ENCODE results near the gene DDAH1. TPM values are rescaled to one million over a fixed set of nuclear protein-coding genes. Genes with fewer than 3 reads are reported as not detected.
"Not testable (repeated sequence)": the region's sequence is repeated elsewhere in the genome, so short reads cannot be mapped to it uniquely, and the experiment has no call there.

The DDAH1 gene
- total RNA-seq, 1 donor from 2014 or later: 56.7 TPM

GRCh38 chr1:85470130-85470529 is 5.2 kb upstream of the DDAH1 start:
- DNase-seq (ENCODE audit: low read depth): not testable (repeated sequence)

DNA sequence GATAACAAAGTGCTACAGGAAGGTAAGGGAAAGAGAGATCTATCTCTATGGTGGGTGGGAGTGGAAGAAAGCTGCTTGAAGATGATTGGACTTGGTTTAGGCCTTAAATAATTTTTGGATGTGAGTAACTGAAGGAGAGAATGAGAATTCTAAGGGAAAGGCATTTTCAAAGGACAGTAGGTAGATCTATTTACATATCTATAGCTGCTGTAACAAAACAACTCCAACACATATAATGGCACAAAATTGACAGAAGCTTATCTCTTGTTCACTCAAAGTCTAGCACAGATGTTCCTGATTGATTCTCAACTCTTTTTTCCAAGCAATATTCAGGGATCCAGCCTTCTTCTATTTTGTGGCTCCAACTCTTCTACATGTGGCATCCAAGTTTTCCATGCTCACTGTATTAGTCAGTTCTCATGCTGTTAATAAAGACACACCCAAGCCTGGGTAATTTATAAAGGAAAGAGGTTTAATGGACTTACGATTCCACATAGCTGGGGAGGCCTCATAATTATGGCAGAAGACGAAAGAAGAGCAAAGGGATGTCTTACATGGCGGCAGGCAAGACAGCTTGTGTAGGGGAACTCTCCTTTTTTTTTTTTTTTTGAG is 3.1 kb upstream of the DDAH1 start:
- no peak for DNase-seq (ENCODE audit: low read depth)

GRCh38 chr1:85467036-85467435 is 2.1 kb upstream of the DDAH1 start:
- DNase-seq (ENCODE audit: low read depth): no peak

DNA sequence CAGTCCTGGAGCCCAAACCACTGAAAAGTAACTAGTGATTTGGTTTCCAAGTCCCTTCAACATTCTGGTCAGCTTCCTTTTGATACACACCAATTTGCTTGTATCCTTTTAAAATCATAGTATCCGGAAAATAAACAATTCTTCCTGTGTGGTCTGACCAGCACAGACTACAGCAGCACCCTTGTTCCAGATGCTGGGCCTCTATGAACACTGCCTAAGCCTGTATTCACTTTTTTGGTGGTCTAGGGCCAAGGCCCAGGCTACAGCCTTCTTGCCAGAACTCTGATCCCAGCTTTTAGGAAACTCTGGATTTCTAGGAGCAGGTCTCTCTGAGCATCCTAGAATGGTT is 801 bp upstream of the DDAH1 start:
- DNase-seq (ENCODE audit: low read depth): no peak

DNA sequence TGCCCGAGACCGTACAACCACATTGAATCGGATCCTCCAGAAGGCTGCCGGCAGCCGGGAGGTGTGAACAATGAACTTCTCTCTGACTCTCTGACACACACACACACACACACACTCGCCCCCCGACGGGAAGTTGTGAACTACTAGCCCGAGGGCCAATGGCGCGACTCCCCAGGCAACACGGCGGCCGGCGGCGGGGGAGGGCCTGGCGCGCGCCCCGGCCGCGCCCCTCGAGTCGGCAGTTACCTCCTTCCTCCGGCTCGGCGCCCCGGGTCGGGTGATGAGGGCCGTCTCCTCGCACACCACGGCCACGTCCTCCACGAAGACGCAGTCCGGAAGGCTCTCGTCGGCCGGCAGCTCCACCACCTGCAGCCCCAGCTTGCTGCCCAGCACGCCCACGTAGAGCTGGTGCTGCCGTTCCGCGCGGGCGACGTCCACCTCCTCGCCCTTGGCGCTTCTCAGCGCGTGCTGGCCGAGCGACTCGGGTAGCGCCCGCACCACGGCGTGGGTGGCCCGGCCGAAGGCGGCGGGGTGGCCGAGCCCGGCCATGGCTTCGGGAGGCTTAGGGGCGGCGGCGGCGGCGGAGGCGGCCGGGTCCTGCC is 361 bp downstream of the DDAH1 start:
- DNase-seq (ENCODE audit: low read depth): peak; percentile 28

GRCh38 chr1:85463731-85464496 is 1.0 kb downstream of the DDAH1 start:
- peak; percentile 41 for DNase-seq (ENCODE audit: low read depth)

GRCh38 chr1:85462931-85463649 is 1.9 kb downstream of the DDAH1 start:
- DNase-seq (ENCODE audit: low read depth): no peak

- no peak for DNase-seq (ENCODE audit: low read depth)
Measured at GRCh38 chr1:85461216-85461918, 3.6 kb downstream of the DDAH1 start.

DNA sequence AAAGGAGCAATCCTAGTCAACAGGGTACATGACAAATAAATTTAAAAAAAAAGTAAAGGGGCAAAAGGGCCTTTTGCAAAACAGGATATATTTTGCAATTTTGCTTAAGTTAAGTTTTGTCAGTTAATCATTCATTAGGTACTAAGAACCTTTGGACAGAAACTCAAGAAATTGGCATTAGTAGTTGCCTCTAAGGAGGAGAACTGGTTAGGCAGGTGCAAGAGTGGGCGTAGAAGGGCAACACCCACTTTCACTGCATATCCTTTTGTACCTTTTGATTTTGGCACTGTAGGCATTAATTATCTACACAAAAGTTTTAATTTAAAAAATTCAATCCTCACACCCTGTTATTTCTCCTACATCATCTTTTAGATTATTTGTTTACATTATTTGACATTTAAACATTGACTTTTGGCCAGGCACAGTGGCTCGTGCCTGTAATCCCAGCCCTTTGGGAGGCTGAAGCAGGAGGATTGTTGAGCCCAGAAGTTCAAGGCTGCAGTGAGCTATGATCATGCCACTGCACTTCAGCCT is 4.3 kb downstream of the DDAH1 start:
- peak; percentile 85 for DNase-seq (ENCODE audit: low read depth)

- DNase-seq (ENCODE audit: low read depth): no peak
Measured at GRCh38 chr1:85459290-85459689, 5.7 kb downstream of the DDAH1 start.

DNA sequence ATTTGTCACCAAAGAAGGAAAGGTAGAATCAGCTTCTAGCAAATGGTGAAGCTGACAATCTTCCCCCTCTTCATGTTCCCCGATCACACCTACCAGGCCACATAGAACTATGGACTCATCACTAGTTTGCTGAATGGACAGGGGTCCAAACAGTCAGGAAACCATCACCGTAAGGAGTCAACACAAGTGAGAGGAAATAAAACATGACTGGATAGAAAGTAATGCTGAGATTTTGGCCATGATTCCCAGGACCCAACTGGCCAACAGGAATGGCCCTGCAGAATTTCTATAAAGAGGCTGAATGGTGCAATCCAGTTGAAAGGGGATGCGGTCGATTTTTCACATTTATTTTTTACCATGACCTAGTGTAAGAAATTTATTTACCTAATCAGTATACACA is 10.7 kb downstream of the DDAH1 start:
- DNase-seq (ENCODE audit: low read depth): no peak

- DNase-seq (ENCODE audit: low read depth): no peak
Measured at GRCh38 chr1:85453640-85454194, 11.2 kb downstream of the DDAH1 start.

DNA sequence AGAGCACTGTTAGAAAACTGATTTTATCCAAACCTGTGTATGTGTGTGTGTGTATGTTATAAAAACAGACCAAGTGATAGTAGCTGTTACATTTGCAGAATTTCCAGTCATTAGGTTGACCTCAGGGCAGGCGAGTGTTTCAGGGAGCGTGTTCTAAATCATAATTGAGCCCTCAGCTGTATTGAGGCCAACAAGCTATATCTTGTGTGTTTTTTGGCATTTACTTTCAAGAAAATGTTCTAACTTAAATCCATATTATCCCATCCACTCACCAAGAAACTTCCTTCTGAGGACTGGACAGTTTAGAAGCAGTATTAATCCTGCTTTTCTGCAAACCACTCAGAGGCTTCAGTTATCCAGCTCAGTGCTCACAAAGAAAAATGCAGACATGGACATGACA is 12.0 kb downstream of the DDAH1 start:
- no peak for DNase-seq (ENCODE audit: low read depth)

DNA sequence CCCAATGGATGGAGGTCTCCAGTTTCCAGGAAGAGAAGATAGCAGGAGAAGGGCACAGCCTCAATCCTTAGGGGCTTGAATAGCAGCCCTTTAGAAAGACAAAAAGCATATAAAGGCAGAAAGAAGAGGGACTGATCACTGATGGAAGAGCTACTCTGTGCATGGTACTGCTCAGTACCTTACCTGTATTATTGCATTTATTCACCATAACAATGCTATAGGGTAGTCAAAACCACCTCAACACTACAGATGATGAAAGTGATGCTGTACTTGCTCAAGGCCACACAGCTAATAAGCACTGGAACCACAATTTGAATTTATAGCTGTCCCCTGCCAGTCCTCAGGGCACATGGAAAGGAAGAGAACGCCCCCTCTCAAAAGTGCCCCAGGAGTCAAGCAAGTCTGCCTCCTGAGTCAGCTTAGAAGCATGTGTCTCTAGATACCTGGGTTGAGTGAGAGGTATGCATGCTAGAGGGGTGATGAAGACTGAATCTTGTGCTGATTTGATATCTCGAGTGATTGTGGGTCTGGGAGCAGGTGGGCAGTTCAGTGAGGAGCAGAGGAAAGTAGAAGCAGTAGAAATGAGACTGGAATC is 13.6 kb downstream of the DDAH1 start:
- peak; percentile 78 for DNase-seq (ENCODE audit: low read depth)

DNA sequence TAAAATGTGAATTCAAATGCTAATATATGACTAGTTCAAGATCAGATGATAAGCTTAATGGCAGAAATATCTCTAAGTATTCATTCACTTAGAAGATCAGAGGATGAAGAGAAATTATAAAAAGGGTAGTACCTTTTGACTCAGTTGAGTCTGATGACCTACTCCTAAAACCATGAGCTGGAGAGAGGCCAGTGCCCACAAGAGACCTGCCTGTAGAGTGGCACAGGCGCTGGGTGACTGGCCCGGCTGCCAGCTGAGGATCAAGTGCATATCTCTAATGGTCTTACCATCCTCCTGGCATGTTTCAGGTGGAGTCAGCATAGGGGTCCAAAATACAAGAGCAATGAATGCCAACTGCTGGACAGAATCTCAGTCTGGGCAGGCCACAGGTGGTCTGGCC is 14.1 kb downstream of the DDAH1 start:
- peak; percentile 53 for DNase-seq (ENCODE audit: low read depth)

GRCh38 chr1:85449356-85449755 is 15.6 kb downstream of the DDAH1 start:
- no peak for DNase-seq (ENCODE audit: low read depth)

GRCh38 chr1:85448358-85448757 is 16.6 kb downstream of the DDAH1 start:
- DNase-seq (ENCODE audit: low read depth): no peak

GRCh38 chr1:85447006-85447943 is 17.7 kb downstream of the DDAH1 start:
- DNase-seq (ENCODE audit: low read depth): peak; percentile 72

- peak; percentile 41 for DNase-seq (ENCODE audit: low read depth)
Measured at GRCh38 chr1:85445906-85446305, 19.1 kb downstream of the DDAH1 start.

- DNase-seq (ENCODE audit: low read depth): peak; percentile 80
Measured at GRCh38 chr1:85444381-85444780, 20.6 kb downstream of the DDAH1 start.
